DND-41 (cell line): ENCODE data around the gene GLRA1.
"Not testable (repeated sequence)": the region's sequence is repeated elsewhere in the genome, so short reads cannot be mapped to it uniquely, and the experiment has no call there.

Experiments used
- ATAC-seq: fragments of 200-7000 bp; cut with Tn5 transposase; 3 replicates; pipeline ENCODE4 v1.9.1; 2021; ENCODE audit warnings: low read depth; ENCODE audit not compliant: insufficient read depth
- DNase-seq: peaks from one replicate; pipeline ENCODE4 v3.0.0-alpha.2; 2020
- H2AFZ ChIP-seq: 2 replicates; pipeline ENCODE4 v1.6.0; 2012; ENCODE audit warnings: low read depth, low read length
- H3K27ac ChIP-seq: 2 replicates; pipeline ENCODE4 v1.5.1; 2012; ENCODE audit warnings: low read length, inconsistent platforms
- H3K27me3 ChIP-seq: fragments of 200-600 bp; sonication (generic); 2 replicates; pipeline ENCODE4 v1.6.0; 2012; ENCODE audit warnings: low read length, mild to moderate bottlenecking, inconsistent platforms; ENCODE audit not compliant: insufficient read depth, poor library complexity
- H3K36me3 ChIP-seq: 2 replicates; pipeline ENCODE4 v1.5.1; 2012; ENCODE audit warnings: low read length, inconsistent platforms; ENCODE audit not compliant: insufficient read depth
- H3K4me1 ChIP-seq: 2 replicates; pipeline ENCODE4 v1.5.1; 2012; ENCODE audit warnings: mild to moderate bottlenecking, low read length; ENCODE audit not compliant: insufficient read depth
- H3K4me2 ChIP-seq: 2 replicates; pipeline ENCODE4 v1.6.0; 2012; ENCODE audit warnings: mild to moderate bottlenecking, moderate library complexity, low read length, inconsistent platforms; ENCODE audit not compliant: insufficient read depth
- H3K4me3 ChIP-seq, 2 experiments: fragments of 200-600 bp in 1 of 2; shearing (Covaris generic) in 1 of 2; 2 replicates each; pipeline ENCODE4 v1.5.1; 2012 to 2016; ENCODE audit warnings: inconsistent platforms in 2 of 2, low read length in 2 of 2, mild to moderate bottlenecking in 2 of 2, low read depth in 1 of 2, moderate library complexity in 1 of 2
- H3K79me2 ChIP-seq: 2 replicates; pipeline ENCODE4 v1.6.0; 2012; ENCODE audit warnings: low read length, inconsistent platforms; ENCODE audit not compliant: insufficient read depth
- H3K9ac ChIP-seq: 2 replicates; pipeline ENCODE4 v1.6.0; 2012; ENCODE audit warnings: low read depth, mild to moderate bottlenecking, inconsistent platforms, low read length, moderate library complexity
- H3K9me3 ChIP-seq: 2 replicates; pipeline ENCODE4 v1.5.1; 2012; ENCODE audit warnings: low read length, moderate library complexity, mild to moderate bottlenecking, inconsistent platforms; ENCODE audit not compliant: insufficient read depth, severe bottlenecking
- H4K20me1 ChIP-seq: 2 replicates; pipeline ENCODE4 v1.6.0; 2012; ENCODE audit warnings: low read length; ENCODE audit not compliant: insufficient read depth
- CTCF ChIP-seq: IDR thresholded peaks from 2 replicates; pipeline ENCODE4 v1.5.1; 2012; ENCODE audit warnings: borderline replicate concordance, low read length, moderate library complexity, mild to moderate bottlenecking; ENCODE audit not compliant: poor library complexity, severe bottlenecking; ENCODE audit errors: extremely low read depth
- EZH2 ChIP-seq: IDR thresholded peaks from 3 replicates; pipeline ENCODE4 v1.6.1; 2012; ENCODE audit warnings: borderline replicate concordance, low read depth, mild to moderate bottlenecking, moderate library complexity, low read length, inconsistent platforms; ENCODE audit not compliant: severe bottlenecking

Gene GLRA1

GRCh38 chr5:151793358-151793757 lies 131.3 kb downstream of the GLRA1 start:
- Histone ChIP-seq H3K4me3 (no peak overlapping the region), H3K9ac (no peak overlapping the region), H3K9me3 (no peaks in the 10 kb centered on the region), H3K4me2 (no peak overlapping the region), H4K20me1 (peaks cover 84% of the 10 kb centered on the region), H3K36me3 (peaks cover 98% of the 10 kb centered on the region), H3K27ac (no peak overlapping the region), H3K27me3 (no peaks in the 10 kb centered on the region), H3K79me2 (peaks cover 97% of the 10 kb centered on the region), H3K4me1 (no peaks in the 10 kb centered on the region), H2AFZ (no peak overlapping the region)
- DNase-seq (no peak), ATAC-seq (no peak)
- TF ChIP-seq CTCF (no peak), EZH2 (no peak)

DNA sequence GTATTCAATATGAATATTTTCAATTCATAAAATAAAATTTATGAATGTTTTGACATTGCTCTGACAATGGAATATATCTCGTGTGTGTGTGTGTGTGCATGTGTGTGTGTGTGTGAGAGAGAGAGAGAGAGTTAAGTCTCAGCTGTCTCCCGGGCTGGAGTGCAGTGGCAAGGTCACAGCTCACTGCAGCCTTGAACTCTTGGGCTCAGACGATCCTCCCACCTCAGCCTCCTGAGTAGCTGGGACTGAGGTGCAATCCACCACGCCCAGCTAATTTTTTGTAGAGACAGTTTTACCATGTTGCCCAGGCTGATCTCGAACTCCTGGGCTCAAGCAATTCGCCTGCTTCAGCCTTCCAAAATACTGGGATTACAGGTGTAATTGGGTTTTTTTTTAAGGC lies 136.8 kb downstream of the GLRA1 start:
- no peak for DNase-seq
- H3K27me3 ChIP-seq: no peaks in the 10 kb centered on the region
- H2AFZ ChIP-seq: no peak overlapping the region
- TF ChIP-seq CTCF: no peak
- TF ChIP-seq EZH2: no peak
- no peaks in the 10 kb centered on the region for H3K9me3 ChIP-seq
- no peak for ATAC-seq
- H3K36me3 ChIP-seq: peaks cover 76% of the 10 kb centered on the region
- no peak overlapping the region for H3K9ac ChIP-seq
- H4K20me1 ChIP-seq: peaks cover 93% of the 10 kb centered on the region
- no peak overlapping the region for H3K27ac ChIP-seq
- H3K79me2 ChIP-seq: peaks cover 100% of the 10 kb centered on the region
- no peak overlapping the region for H3K4me2 ChIP-seq
- H3K4me1 ChIP-seq: no peaks in the 10 kb centered on the region
- no peak overlapping the region for H3K4me3 ChIP-seq

- no peak for DNase-seq
- Histone ChIP-seq H3K4me2 (no peak overlapping the region), H4K20me1 (peaks cover 89% of the 10 kb centered on the region), H3K9me3 (no peaks in the 10 kb centered on the region), H3K4me3 (no peak overlapping the region), H3K4me1 (peaks cover 6% of the 10 kb centered on the region; the same call in 1 of the 2 replicates), H3K9ac (no peak overlapping the region), H3K27ac (no peak overlapping the region), H2AFZ (no peak overlapping the region), H3K27me3 (no peaks in the 10 kb centered on the region), H3K36me3 (peaks cover 66% of the 10 kb centered on the region), H3K79me2 (peaks cover 100% of the 10 kb centered on the region)
- TF ChIP-seq EZH2: no peak
- TF ChIP-seq CTCF: no peak
- no peak for ATAC-seq
Observed at GRCh38 chr5:151786468-151786867, 138.2 kb downstream of the GLRA1 start.

- no peak for TF ChIP-seq CTCF
- no peak for TF ChIP-seq EZH2
- H3K79me2 ChIP-seq: peaks cover 100% of the 10 kb centered on the region
- peaks cover 56% of the 10 kb centered on the region for H3K36me3 ChIP-seq
- no peak overlapping the region for H3K9ac ChIP-seq
- H3K27me3 ChIP-seq: no peaks in the 10 kb centered on the region
- H3K9me3 ChIP-seq: no peaks in the 10 kb centered on the region
- H2AFZ ChIP-seq: no peak overlapping the region
- H3K4me2 ChIP-seq: no peak overlapping the region
- no peak overlapping the region for H3K4me3 ChIP-seq
- no peak overlapping the region for H3K27ac ChIP-seq
- ATAC-seq (no peak), DNase-seq (no peak)
- peaks cover 22% of the 10 kb centered on the region; the same call in 1 of the 2 replicates for H3K4me1 ChIP-seq
- peaks cover 93% of the 10 kb centered on the region for H4K20me1 ChIP-seq
Observed at GRCh38 chr5:151784141-151784540, 140.5 kb downstream of the GLRA1 start.

- not testable (repeated sequence) for H3K9ac ChIP-seq, H3K4me2 ChIP-seq, H3K9me3 ChIP-seq, H2AFZ ChIP-seq, H3K4me3 ChIP-seq, H3K27me3 ChIP-seq, ATAC-seq, DNase-seq, H3K27ac ChIP-seq
- H3K36me3 ChIP-seq: peaks cover 52% of the 10 kb centered on the region
- peaks cover 93% of the 10 kb centered on the region for H4K20me1 ChIP-seq
- peaks cover 100% of the 10 kb centered on the region for H3K79me2 ChIP-seq
- H3K4me1 ChIP-seq: peaks cover 27% of the 10 kb centered on the region; the same call in 1 of the 2 replicates
Observed at GRCh38 chr5:151783664-151784063, 141.0 kb downstream of the GLRA1 start.
